WI38 (cell line): Measurements from ENCODE around the gene MLLT10.

Source experiments
- H3K4me3 ChIP-seq: 2 replicates; pipeline ENCODE4 v1.5.1; 2011; ENCODE audit warnings: low read depth, mild to moderate bottlenecking, control low read depth, low read length
- TF ChIP-seq, protein P1 (sequence below): IDR thresholded peaks from 2 replicates; pipeline ENCODE4 v1.5.1; 2012; ENCODE audit warnings: low read depth, mild to moderate bottlenecking, control low read depth, low read length

MLLT10 gene

GRCh38 chr10:21728618-21729017 lies 194.6 kb downstream of the MLLT10 start:
- H3K4me3 ChIP-seq, result no peak overlapping the region

GRCh38 chr10:21732067-21732772 lies 198.2 kb downstream of the MLLT10 start:
- TF ChIP-seq, protein P1, sequence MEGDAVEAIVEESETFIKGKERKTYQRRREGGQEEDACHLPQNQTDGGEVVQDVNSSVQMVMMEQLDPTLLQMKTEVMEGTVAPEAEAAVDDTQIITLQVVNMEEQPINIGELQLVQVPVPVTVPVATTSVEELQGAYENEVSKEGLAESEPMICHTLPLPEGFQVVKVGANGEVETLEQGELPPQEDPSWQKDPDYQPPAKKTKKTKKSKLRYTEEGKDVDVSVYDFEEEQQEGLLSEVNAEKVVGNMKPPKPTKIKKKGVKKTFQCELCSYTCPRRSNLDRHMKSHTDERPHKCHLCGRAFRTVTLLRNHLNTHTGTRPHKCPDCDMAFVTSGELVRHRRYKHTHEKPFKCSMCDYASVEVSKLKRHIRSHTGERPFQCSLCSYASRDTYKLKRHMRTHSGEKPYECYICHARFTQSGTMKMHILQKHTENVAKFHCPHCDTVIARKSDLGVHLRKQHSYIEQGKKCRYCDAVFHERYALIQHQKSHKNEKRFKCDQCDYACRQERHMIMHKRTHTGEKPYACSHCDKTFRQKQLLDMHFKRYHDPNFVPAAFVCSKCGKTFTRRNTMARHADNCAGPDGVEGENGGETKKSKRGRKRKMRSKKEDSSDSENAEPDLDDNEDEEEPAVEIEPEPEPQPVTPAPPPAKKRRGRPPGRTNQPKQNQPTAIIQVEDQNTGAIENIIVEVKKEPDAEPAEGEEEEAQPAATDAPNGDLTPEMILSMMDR, result peak; percentile 88
- H3K4me3 ChIP-seq, result no peak overlapping the region

More at GRCh38 chr10:21728618-21729017, 194.6 kb downstream of the MLLT10 start:
- TF ChIP-seq, protein P1, result no peak

- H3K4me3 ChIP-seq, result no peak overlapping the region
- TF ChIP-seq, protein P1, result no peak
Observed at GRCh38 chr10:21733710-21734109, 199.7 kb downstream of the MLLT10 start.

DNA sequence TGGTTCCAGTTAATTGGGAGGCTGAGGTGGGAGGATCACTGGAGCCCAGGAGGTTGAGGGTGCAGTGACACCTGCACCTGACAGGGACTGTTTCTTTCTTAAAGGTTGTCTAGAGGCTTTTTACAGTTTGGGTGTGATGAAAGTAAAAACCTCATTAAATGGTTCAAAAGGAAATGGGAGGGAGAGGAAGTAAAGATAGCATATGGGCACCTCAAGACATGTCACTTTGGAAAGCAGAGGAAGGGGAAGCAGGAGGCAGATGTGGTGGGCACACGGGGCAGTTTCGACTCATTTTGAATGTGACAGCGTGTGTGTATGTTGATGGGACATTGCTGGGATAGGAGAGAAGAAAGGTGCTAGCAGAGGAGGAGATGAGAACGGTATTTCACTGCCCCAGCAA lies 203.1 kb downstream of the MLLT10 start:
- TF ChIP-seq, protein P1, result no peak
- H3K4me3 ChIP-seq, result no peak overlapping the region

- TF ChIP-seq, protein P1, result no peak
- H3K4me3 ChIP-seq, result no peak overlapping the region
Observed at GRCh38 chr10:21740989-21741388, 207.0 kb downstream of the MLLT10 start.

DNA sequence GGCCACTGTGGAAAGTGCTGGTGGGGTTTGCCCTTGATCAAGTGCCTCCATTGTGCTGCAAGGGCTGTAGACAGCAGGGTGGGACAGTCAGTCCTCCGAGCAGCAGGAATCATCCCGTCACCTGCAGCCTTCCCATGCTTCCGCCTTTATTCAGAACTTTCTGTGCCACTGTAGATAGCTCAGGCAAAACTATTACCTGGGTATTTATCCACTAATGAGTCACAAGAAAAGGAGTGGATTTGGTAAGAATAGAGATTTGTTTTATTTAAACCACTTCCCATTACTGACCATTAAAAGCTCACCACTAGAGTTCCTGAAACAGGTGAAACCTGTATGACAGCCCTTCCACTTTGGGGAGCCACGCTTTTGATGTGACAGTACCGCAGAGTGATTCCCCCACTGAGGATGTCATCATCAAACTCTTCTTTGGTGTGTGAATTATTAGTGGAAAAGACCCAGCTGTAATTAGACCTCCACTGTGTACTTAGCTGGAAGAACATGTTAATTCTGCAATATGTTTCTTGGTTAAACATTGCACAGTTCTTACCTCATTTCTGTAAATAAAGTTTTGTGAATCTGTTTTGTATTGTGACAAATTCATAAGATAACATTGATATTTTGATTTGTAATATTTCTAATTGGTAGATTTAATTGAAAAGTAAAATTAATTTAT lies 208.8 kb downstream of the MLLT10 start:
- TF ChIP-seq, protein P1, result no peak
- H3K4me3 ChIP-seq, result no peak overlapping the region

DNA sequence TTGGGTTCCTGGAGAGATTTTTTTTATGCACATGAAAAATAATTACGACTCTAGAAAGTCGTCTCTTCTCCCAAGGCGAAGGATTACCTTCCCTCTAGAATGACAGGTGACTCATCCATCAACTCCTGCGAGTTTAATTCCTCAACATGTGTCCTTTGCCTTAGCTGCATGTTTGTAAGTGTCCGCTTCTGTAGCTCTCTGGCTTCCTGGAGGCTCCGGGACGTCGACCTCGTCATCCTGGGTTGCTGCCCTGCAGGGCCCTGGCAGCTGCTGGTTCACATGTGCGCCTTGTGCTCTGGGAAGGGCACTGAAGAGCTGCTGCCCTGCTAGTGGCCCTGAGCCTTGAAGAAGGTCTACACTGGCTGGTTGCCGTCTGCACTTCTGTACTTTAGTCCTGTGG lies 210.2 kb downstream of the MLLT10 start:
- no peak overlapping the region for H3K4me3 ChIP-seq
- TF ChIP-seq, protein P1, result no peak
